GM19467 (cell line): ENCODE results near the gene IPMK.
A peak's percentile ranks its signal among the peaks of the same experiment; 100 is the strongest.
"Not testable (repeated sequence)": the region's sequence is repeated elsewhere in the genome, so short reads cannot be mapped to it uniquely, and the experiment has no call there.

Experiments
- ATAC-seq: cut with Tn5 transposase; IDR thresholded peaks from one replicate; pipeline ENCODE4 v1.9.1; 2021; ENCODE audit warnings: mild to moderate bottlenecking, moderate library complexity; ENCODE audit not compliant: unreplicated experiment

IPMK gene

GRCh38 chr10:58268454-58268945 is 806 bp upstream of the IPMK start:
- peak; percentile 0 for ATAC-seq

- no peak for ATAC-seq
These were observed 625 bp downstream of the IPMK start for GRCh38 chr10:58266826-58267712.

- no peak for ATAC-seq
These were observed 1.5 kb downstream of the IPMK start for GRCh38 chr10:58266003-58266825.

- ATAC-seq, result no peak
These were observed 2.4 kb downstream of the IPMK start for GRCh38 chr10:58265249-58265648.

- ATAC-seq, result no peak
These were observed 2.9 kb downstream of the IPMK start for GRCh38 chr10:58264780-58265179.

DNA sequence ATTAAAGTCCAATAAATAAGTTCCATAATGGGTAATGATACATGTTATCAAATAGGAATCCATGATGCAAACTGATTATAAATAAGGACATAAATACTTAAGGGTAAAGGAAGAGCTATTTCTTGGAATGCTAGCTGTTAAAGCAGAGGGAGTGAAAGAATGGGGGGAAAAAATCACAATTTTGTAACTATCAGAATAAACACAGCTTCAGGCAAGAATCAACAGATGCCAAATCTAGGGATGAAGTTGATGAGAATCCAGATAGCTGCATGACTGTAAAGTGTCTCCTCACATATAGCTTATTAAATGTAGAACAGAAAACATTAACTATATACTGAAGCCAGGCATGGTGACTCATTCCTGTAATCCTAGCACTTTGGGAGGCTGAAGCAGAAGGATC is 4.9 kb downstream of the IPMK start:
- ATAC-seq, result no peak

- ATAC-seq, result no peak
These were observed 7.4 kb downstream of the IPMK start for GRCh38 chr10:58260334-58260733.

GRCh38 chr10:58258977-58259692 is 8.6 kb downstream of the IPMK start:
- no peak for ATAC-seq

DNA sequence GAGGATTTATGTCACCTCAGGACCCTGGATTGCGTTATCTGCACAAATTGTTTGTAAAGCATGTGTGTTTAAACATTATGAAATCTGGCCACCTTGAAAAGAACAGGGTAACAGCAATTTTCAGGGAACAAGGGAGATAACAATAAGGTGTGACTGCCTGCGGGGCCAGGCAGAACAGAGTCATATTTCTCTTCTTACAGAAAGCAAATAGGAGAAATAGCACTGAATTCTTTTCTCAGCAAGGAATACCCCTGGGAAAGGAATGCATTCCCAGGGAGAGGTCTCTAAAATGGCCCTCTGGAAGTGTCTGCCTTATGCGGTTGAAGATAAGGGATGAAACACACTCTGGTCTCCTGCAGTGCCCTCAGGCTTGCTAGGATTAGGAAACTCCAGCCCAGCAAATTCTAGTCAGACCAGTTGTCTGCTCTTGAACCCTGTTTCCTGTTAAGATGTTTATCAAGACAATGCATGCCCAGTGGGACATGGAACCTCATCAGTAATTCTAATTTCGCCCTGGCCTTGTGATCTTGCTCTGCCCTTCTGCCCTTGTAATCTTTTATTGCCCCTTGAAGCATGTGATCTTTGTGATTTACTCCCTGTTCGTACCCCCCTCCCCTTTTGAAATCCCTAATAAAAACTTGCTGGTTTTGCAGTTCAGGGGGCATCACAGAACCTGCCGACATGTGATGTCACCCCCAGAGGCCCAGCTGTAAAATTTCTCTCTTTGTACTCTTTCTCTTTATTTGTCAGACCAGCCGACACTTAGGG is 11.5 kb downstream of the IPMK start:
- not testable (repeated sequence) for ATAC-seq

DNA sequence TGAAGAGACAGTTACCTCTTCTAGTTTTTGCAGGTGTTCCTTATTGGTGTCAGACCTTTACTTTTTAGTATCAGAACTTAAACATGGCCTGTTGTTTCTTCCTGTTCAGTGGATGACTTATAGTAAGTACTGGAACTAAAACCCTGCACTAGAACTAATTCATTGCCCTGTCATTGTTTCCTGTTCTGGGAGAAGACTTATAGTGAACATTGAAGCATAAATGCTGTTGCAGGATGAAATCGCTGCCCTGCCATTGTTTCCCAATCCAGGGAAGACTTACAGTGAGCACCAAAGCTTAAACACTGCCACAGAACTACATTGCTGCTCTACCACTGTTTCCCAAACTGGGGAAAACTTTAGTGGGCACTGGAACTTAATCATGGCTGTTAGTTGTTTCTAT is 13.1 kb downstream of the IPMK start:
- ATAC-seq, result no peak

DNA sequence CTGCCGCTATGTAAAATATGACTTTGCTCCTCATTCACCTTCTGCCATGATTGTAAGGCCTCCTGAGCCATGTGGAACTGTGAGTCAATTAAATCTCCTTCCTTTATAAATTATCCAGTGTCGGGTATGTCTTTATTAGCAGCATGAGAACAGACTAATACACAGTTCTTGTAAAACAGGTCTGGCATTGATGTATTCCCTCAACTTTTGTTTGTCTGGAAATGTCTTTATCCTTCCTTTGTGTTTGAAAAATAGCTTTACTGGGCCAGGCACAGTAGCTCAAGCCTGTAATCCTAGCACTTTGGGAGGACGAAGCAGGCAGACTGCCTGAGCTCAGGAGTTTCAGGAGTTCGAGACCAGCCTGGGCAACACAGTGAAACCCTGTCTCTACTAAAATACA is 14.5 kb downstream of the IPMK start:
- ATAC-seq, result no peak

DNA sequence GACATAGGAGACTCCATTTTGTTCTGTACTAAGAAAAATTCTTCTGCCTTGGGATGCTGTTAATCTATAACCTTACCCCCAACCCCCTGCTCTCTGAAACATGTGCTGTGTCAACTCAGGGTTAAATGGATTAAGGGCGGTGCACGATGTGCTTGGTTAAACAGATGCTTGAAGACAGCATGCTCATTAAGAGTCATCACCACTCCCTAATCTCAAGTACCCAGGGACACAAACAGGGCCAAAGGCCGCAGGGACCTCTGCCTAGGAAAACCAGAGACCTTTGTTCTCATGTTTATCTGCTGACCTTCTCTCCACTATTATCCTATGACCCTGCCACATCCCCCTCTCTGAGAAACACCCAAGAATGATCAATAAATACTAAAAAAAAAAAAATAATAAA is 23.0 kb downstream of the IPMK start:
- ATAC-seq, result not testable (repeated sequence)

DNA sequence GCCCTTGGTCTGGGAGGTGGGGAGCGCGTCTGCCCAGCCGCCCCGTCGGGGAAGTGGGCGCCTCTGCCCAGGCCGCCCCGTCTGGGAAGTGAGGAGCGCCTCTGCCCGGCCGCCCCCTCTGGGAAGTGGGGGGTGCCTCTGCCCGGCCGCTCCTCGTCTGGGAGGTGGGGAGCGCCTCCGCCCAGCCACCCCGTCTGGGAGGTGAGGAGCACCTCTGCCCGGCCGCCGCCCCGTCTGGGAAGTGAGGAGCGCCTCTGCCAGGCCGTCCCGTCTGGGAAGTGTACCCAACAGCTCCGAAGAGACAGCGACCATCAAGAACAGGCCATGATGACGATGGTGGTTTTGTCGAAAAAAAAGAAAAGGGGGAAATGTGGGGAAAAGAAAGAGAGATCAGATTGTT is 23.5 kb downstream of the IPMK start:
- not testable (repeated sequence) for ATAC-seq

DNA sequence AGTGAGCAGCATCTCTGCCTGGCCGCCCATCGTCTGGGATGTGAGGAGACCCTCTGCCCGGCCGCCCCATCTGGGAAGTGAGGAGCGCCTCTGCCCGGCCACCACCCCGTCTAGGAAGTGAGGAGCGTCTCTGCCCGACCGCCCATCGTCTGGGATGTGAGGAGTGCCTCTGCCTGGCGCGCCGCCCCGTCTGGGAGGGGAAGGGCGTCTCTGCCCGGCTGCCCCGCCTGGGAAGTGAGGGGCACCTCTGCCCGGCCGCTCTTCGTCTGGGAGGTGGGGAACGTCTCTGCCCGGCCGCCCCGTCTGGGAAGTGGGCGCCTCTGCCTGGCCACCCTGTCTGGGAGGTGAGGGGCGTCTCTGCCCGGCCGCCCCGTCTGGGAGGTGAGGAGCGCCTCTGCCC is 23.9 kb downstream of the IPMK start:
- ATAC-seq, result not testable (repeated sequence)

DNA sequence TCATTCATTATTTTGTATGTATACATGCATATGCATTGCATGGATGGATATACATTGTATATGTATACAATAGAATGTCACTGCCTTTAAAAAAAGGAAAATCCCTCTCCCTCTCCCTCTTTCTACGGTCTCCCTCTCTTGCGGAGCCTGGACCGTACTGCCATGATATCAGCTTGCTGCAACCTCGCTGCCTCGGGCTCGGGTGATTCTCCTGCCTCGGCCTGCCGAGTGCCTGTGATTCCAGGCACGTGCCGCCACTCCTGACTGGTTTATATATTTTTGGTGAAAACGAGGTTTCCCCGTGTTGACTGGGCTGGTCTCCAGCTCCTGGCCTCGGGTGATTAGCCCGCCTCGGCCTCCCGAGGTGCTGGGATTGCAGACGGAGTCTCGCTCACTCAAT is 24.4 kb downstream of the IPMK start:
- ATAC-seq, result no peak

DNA sequence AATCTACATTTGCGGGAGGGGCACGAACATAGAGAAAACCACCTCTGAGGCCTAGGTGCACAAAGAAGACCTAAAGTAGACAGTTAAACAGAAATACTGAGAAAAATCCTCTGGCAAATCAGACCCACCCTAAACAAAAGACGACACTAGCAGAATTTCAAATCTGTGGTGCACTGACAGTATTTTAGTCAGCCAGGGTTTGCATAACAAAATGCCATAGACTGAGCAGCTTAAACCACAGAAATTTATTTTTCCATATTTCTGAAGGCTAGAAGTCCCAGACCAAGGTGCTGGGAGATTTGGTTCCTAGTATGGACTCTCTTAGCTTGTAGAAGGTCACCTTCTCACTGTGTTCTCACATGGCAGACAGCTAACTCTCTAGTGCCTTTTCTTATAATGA is 26.3 kb downstream of the IPMK start:
- ATAC-seq, result no peak

- ATAC-seq, result no peak
These were observed 27.2 kb downstream of the IPMK start for GRCh38 chr10:58240531-58240930.

DNA sequence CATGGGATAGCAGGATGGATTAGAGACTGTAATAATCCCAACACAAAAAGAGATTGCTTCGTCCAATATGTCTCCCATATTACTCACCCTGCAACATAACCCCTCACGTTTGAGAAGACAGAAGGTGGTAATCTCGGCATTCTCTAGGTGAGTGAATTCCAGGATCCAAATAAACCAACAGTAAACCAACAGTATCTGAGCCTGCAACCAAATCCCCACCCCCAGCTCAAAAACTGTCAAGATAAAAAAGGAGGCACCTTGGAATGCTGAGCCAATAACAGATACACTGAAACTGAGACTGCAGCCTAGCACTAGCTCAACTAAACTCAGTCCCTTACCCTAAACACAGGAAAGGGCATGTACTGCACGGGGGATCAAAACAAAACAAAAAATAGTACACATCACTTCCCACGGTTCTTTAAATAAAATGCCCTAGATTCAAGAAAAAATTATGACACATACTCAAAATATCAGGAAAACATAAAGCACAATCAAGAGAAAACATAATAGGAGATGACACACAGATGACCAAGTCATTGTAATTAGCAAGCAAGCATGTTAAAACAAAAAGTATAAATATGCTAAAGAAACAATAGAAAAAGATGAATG is 28.0 kb downstream of the IPMK start:
- no peak for ATAC-seq

GRCh38 chr10:58237014-58237834 is 30.5 kb downstream of the IPMK start:
- ATAC-seq, result no peak
